Kidney epithelial cell (primary cell): ENCODE results near the gene PXDC1. TPM values are rescaled to one million over a fixed set of nuclear protein-coding genes. Genes with fewer than 3 reads are reported as not detected.
A peak's percentile ranks its signal among the peaks of the same experiment; 100 is the strongest.

Experiments
- DNase-seq: peaks from one replicate; pipeline ENCODE4 v3.0.0-alpha.2; 2010; ENCODE audit warnings: low read depth
- H3K27me3 ChIP-seq: 2 replicates; pipeline ENCODE4 v1.6.0; 2011; ENCODE audit warnings: low read length; ENCODE audit not compliant: control insufficient read depth, insufficient read depth
- H3K36me3 ChIP-seq: 2 replicates; pipeline ENCODE4 v1.5.1; 2011; ENCODE audit warnings: low read length; ENCODE audit not compliant: control insufficient read depth, insufficient read depth
- H3K4me3 ChIP-seq: 2 replicates; pipeline ENCODE4 v1.5.1; 2011; ENCODE audit warnings: low read depth, mild to moderate bottlenecking, control low read depth, low read length
- CTCF ChIP-seq: IDR thresholded peaks from 2 replicates; pipeline ENCODE4 v1.5.1; 2011; ENCODE audit warnings: mild to moderate bottlenecking, moderate library complexity, low read length, control low read depth, inconsistent platforms; ENCODE audit not compliant: insufficient read depth, poor library complexity, severe bottlenecking
- total RNA-seq: library from RNA; depleted of rRNA; stranded (reverse); fragments of >200 nt; gene quantifications from 2 replicates; pipeline ENCODE4 v1.2.3, GENCODE V29; 2015

PXDC1 gene
- total RNA-seq, 1 donor from 2014 or later, result 92.4 TPM

GRCh38 chr6:3778701-3779573 lies 27.4 kb upstream of the PXDC1 start:
- H3K27me3 ChIP-seq, result no peaks in the 10 kb centered on the region
- DNase-seq, result no peak
- TF ChIP-seq CTCF, result no peak
- no peak overlapping the region for H3K4me3 ChIP-seq
- no peaks in the 10 kb centered on the region for H3K36me3 ChIP-seq

- H3K36me3 ChIP-seq, result no peaks in the 10 kb centered on the region
- no peak for DNase-seq
- H3K4me3 ChIP-seq, result no peak overlapping the region
- no peak for TF ChIP-seq CTCF
- H3K27me3 ChIP-seq, result no peaks in the 10 kb centered on the region
Observed at GRCh38 chr6:3777730-3778461, 26.4 kb upstream of the PXDC1 start.

DNA sequence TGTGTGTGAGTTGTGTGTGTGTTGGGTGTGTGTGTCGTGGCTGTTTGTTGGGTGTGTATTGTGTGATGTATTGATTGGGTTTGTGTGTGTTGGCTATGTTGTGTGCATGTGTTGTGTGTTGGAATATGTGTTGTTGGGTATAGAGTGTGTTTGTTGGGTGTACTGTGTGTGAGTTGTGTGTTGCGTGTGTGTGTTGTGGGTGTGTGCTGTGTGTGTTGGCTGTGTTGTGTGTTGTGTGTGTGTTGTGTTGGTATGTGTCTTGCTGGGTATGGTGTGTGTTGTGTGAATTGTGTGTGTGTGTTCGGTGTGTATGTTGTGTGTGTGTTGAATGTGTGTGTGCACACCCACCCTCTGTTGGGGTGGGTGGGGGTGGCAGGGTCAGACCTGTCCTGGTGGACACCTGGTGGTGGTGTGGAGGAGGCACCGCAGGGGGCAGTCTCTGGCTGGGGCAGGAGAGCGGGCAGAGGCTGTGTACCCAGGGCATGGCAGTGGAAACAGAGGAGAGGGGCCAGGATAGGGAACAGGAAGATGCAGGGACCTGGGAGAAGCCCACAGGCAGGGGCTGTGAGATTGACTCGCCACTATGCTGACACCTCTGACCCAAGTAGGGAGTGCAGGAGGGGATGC lies 25.5 kb upstream of the PXDC1 start:
- no peak for DNase-seq
- Histone ChIP-seq H3K36me3 (no peaks in the 10 kb centered on the region), H3K4me3 (no peak overlapping the region), H3K27me3 (no peaks in the 10 kb centered on the region)
- peak; percentile 24 for TF ChIP-seq CTCF

- no peaks in the 10 kb centered on the region for H3K27me3 ChIP-seq
- H3K36me3 ChIP-seq, result no peaks in the 10 kb centered on the region
- H3K4me3 ChIP-seq, result no peak overlapping the region
- TF ChIP-seq CTCF, result no peak
- DNase-seq, result no peak
Observed at GRCh38 chr6:3775847-3776246, 24.3 kb upstream of the PXDC1 start.

GRCh38 chr6:3775386-3775785 lies 23.9 kb upstream of the PXDC1 start:
- Histone ChIP-seq H3K27me3 (no peaks in the 10 kb centered on the region), H3K4me3 (no peak overlapping the region), H3K36me3 (no peaks in the 10 kb centered on the region)
- no peak for TF ChIP-seq CTCF
- DNase-seq, result no peak
